HepG2 (cell line): ENCODE data around the gene RB1. TPM values are rescaled to one million over a fixed set of nuclear protein-coding genes. Genes with fewer than 3 reads are reported as not detected.

Experiments used
- ATAC-seq: fragments of 200-7000 bp; cut with Tn5 transposase; 3 replicates; pipeline ENCODE4 v1.9.1; 2020; ENCODE audit warnings: mild to moderate bottlenecking, moderate library complexity
- BruUV-seq: library from RNA; stranded (reverse); fragments of 400-500 nt; replicated peaks from 2 replicates; lab custom pipeline; 2021; lab: Mats Ljungman, UMichigan
- CTCF ChIA-PET: fragments of 300-600 bp; formaldehyde crosslinking; extraction: SDS; loops from one replicate; lab custom pipeline; 2021; ENCODE audit warnings: low total read pairs, inconsistent platforms, low intra/inter-chr PET ratio; lab: Yijun Ruan, JAX
- POLR2A ChIA-PET: fragments of 350-600 bp; sonication (Branson Sonifier 250); formaldehyde crosslinking; loops from one replicate; lab custom pipeline; 2020; ENCODE audit warnings: antibody characterized with exemption, inconsistent platforms; lab: Yijun Ruan, JAX
- DNase-seq: peaks from one replicate; pipeline ENCODE4 v3.0.0-alpha.2; 2015; ENCODE audit warnings: low spot score
- FAIRE-seq: peaks from 3 replicates; lab custom pipeline; 2011; peaks lifted over from hg19 to GRCh38; lab: Jason Lieb, UNC
- H2AFZ ChIP-seq: one replicate; pipeline ENCODE4 v1.6.1; 2011; ENCODE audit warnings: low read length, inconsistent platforms
- H3K27ac ChIP-seq: fragments of 300-600 bp; 3 replicates; pipeline ENCODE4 v1.8.0; 2011; ENCODE audit warnings: mixed run types, mild to moderate bottlenecking, mixed read lengths, low read length, inconsistent platforms; ENCODE audit not compliant: insufficient read depth; ENCODE audit errors: extremely low read length
- H3K27me3 ChIP-seq, 2 experiments: fragments of 200-600 bp in 1 of 2; 2 replicates in 1 of 2; 3 replicates in 1 of 2; pipeline versions ENCODE4 v1.6.0 to v1.8.0; 2011; ENCODE audit warnings: low read length in 2 of 2, mild to moderate bottlenecking in 2 of 2, moderate library complexity in 2 of 2, inconsistent platforms in 1 of 2; ENCODE audit not compliant: insufficient read depth in 2 of 2, control insufficient read depth in 1 of 2
- H3K36me3 ChIP-seq, 2 experiments: fragments of 200-600 bp in 1 of 2; replicated peaks in 1 of 2; 2 replicates in 1 of 2; 3 replicates in 1 of 2; pipeline versions ENCODE4 v1.5.1 to v1.8.0; 2011; ENCODE audit warnings: low read length in 2 of 2, inconsistent platforms in 1 of 2; ENCODE audit not compliant: insufficient read depth in 2 of 2, control insufficient read depth in 1 of 2
- H3K4me1 ChIP-seq: 2 replicates; pipeline ENCODE4 v1.5.1; 2012; ENCODE audit warnings: low read length, inconsistent platforms; ENCODE audit not compliant: insufficient read depth
- H3K4me2 ChIP-seq: 2 replicates; pipeline ENCODE4 v1.6.0; 2011; ENCODE audit warnings: low read depth, low read length, inconsistent platforms
- H3K4me3 ChIP-seq, 3 experiments: fragments of 200-600 bp in 1 of 3; sonication (generic), shearing (Covaris generic) in 1 of 3; replicated peaks in 1 of 3; 2 replicates each; pipeline ENCODE4 v1.5.1; 2011 to 2016; ENCODE audit warnings: low read length in 3 of 3, inconsistent platforms in 2 of 3, low read depth in 2 of 3, mild to moderate bottlenecking in 2 of 3, control low read depth in 1 of 3, mixed read lengths in 1 of 3; ENCODE audit not compliant: insufficient read depth in 1 of 3
- H3K79me2 ChIP-seq: one replicate; pipeline ENCODE4 v1.6.1; 2011; ENCODE audit warnings: low read length, inconsistent platforms; ENCODE audit not compliant: insufficient read depth
- H3K9ac ChIP-seq: 2 replicates; pipeline ENCODE4 v1.6.0; 2011; ENCODE audit warnings: mild to moderate bottlenecking, low read depth, low read length, inconsistent platforms; ENCODE audit not compliant: insufficient read depth
- H3K9me3 ChIP-seq: 2 replicates; pipeline ENCODE4 v1.5.1; 2012; ENCODE audit warnings: mild to moderate bottlenecking, low read length
- H4K20me1 ChIP-seq: 2 replicates; pipeline ENCODE4 v1.6.0; 2011; ENCODE audit warnings: inconsistent platforms, mild to moderate bottlenecking, low read length, moderate library complexity; ENCODE audit not compliant: insufficient read depth
- HNRNPUL1 ChIP-seq: fragments of 200-400 bp; formaldehyde crosslinking; IDR thresholded peaks from 2 replicates; pipeline ENCODE4 v1.6.1; 2017; ENCODE audit warnings: low read depth, mild to moderate bottlenecking, low read length, moderate library complexity
- HOXA5 ChIP-seq: sonication (generic); formaldehyde crosslinking; IDR thresholded peaks from 2 replicates; pipeline ENCODE4 v1.4.0; 2020; ENCODE audit warnings: missing genetic modification reagents
- IRF9 ChIP-seq: sonication (generic); formaldehyde crosslinking; IDR thresholded peaks from 2 replicates; pipeline ENCODE4 v1.8.0; 2022; ENCODE audit warnings: missing genetic modification reagents, mild to moderate bottlenecking, borderline replicate concordance
- TCF12 ChIP-seq, 2 experiments: fragments of 450-650 bp in 1 of 2; sonication (generic) in 1 of 2; formaldehyde crosslinking in 1 of 2; IDR thresholded peaks; 2 replicates each; pipeline versions ENCODE4 v1.6.1 to v1.8.0; 2017 to 2022; ENCODE audit warnings: antibody characterized with exemption in 1 of 2, mild to moderate bottlenecking in 1 of 2, missing genetic modification reagents in 1 of 2, moderate library complexity in 1 of 2
- ZNF136 ChIP-seq: sonication (generic); formaldehyde crosslinking; IDR thresholded peaks from 2 replicates; pipeline ENCODE4 v1.8.1; 2022; ENCODE audit warnings: low read depth, mild to moderate bottlenecking, moderate library complexity, missing genetic modification reagents
- ZNF709 ChIP-seq: sonication (generic); formaldehyde crosslinking; IDR thresholded peaks from 2 replicates; pipeline ENCODE4 v1.5.0; 2020; ENCODE audit warnings: mild to moderate bottlenecking, missing genetic modification reagents
- ZNF710 ChIP-seq: sonication (generic); formaldehyde crosslinking; IDR thresholded peaks from 2 replicates; pipeline ENCODE4 v1.5.0; 2020; ENCODE audit warnings: mild to moderate bottlenecking, missing genetic modification reagents, borderline replicate concordance
- WGBS: methylation state at CpG from one replicate; pipeline ENCODE4 v1.1.6; 2017; ENCODE audit warnings: low lambda C conversion rate; 5-methylcytosine and 5-hydroxymethylcytosine counted together
- in situ Hi-C: cut with HindIII; loops from 2 replicates; pipeline ENCODE4 v1.10.0; 2017; ENCODE audit warnings: low pct_unique_long_range_greater_than_20kb; ENCODE audit not compliant: extremely low pct_ligation_motif_present
- intact Hi-C: fragments of 100-400 bp; cut with micrococcal nuclease; formaldehyde crosslinking; loops from one replicate; pipeline ENCODE4 v1.10.0; 2022; ENCODE audit not compliant: unreplicated experiment
- polyA plus RNA-seq, 8 experiments: library from polyadenylated mRNA; depleted of rRNA in 3 of 8; stranded (reverse) in 7 of 8; unstranded in 1 of 8; fragments of >200 nt; fragmentation: Illumina TruSeq in 4 of 8; extraction: Trizol in 4 of 8; gene quantifications; 2 replicates each; pipeline versions ENCODE4 v1.2.1 to v1.2.3, GENCODE V29; 2011 to 2016; ENCODE audit warnings: low read depth in 4 of 8, missing spikeins in 1 of 8, mixed read lengths in 1 of 8; ENCODE audit not compliant: insufficient read depth in 1 of 8
- total RNA-seq, 5 experiments: library from RNA; depleted of rRNA; stranded (reverse); fragments of >200 nt; fragmentation: Illumina TruSeq; extraction: Trizol; gene quantifications; 2 replicates each; pipeline ENCODE4 v1.2.3, GENCODE V29; 2016; ENCODE audit warnings: low read depth in 1 of 5

Gene RB1
- total and polyA plus RNA-seq, 2 of the 13 experiments (the other 11 are each of a cell fraction or from before 2014, with no cell fraction given), result 15.6 to 23.7 TPM

GRCh38 chr13:48505012-48505411 lies 201.5 kb downstream of the RB1 start:
- in situ Hi-C loops, result no loop called here
- H3K9ac ChIP-seq, result no peak overlapping the region
- TF ChIP-seq ZNF709 (CRISPR knock-in tag) (no peak), HOXA5 (no peak), HNRNPUL1 (no peak), TCF12 (IDR thresholded peaks at IDR 0.05) (no peak), TCF12 (CRISPR knock-in tag; IDR thresholded peaks at IDR 0.05) (no peak), ZNF710 (no peak), IRF9 (CRISPR knock-in tag) (no peak), ZNF136 (CRISPR knock-in tag) (no peak)
- ChIA-PET CTCF (no interaction called here), POLR2A (no interaction called here)
- intact Hi-C loops, result no loop called here
- H3K27me3 ChIP-seq, result no peaks in the 10 kb centered on the region; a peak in 1 of 5 replicates
- DNase-seq (no peak), FAIRE-seq (no peak), ATAC-seq (no peak)
- no peak overlapping the region for H2AFZ ChIP-seq
- BruUV-seq, result no TSS peak
- no peak overlapping the region for H3K4me3 ChIP-seq
- no peak overlapping the region for H3K27ac ChIP-seq
- no peaks in the 10 kb centered on the region for H4K20me1 ChIP-seq
- H3K4me1 ChIP-seq, result 0 out of 2 replicates have a peak, but pooled peaks cover 7% of the 10 kb centered on the region
- H3K9me3 ChIP-seq, result no peaks in the 10 kb centered on the region
- H3K4me2 ChIP-seq, result no peak overlapping the region
- no peaks in the 10 kb centered on the region for H3K36me3 ChIP-seq
- WGBS, result 84% methylated on average over 4 of the region's 4 CpGs
- no peaks in the 10 kb centered on the region for H3K79me2 ChIP-seq
